Bronchial epithelial cell (primary cell): Measurements from ENCODE around the gene USP15. TPM values are rescaled to one million over a fixed set of nuclear protein-coding genes. Genes with fewer than 3 reads are reported as not detected.
"Not testable (repeated sequence)": the region's sequence is repeated elsewhere in the genome, so short reads cannot be mapped to it uniquely, and the experiment has no call there.

Experiments used
- DNase-seq: peaks from one replicate; pipeline ENCODE4 v3.0.0-alpha.2; 2010; ENCODE audit warnings: low read depth
- FAIRE-seq: peaks from 2 replicates; lab custom pipeline; 2011; peaks lifted over from hg19 to GRCh38; lab: Jason Lieb, UNC
- H3K27me3 ChIP-seq: 2 replicates; pipeline ENCODE4 v1.5.1; 2011; ENCODE audit warnings: low read length; ENCODE audit not compliant: control insufficient read depth, insufficient read depth
- H3K36me3 ChIP-seq: 2 replicates; pipeline ENCODE4 v1.5.1; 2011; ENCODE audit warnings: low read length; ENCODE audit not compliant: control insufficient read depth, insufficient read depth
- H3K4me3 ChIP-seq: 2 replicates; pipeline ENCODE4 v1.5.1; 2011; ENCODE audit warnings: mild to moderate bottlenecking, low read depth, low read length, control low read depth
- total RNA-seq: library from RNA; depleted of rRNA; stranded (reverse); fragments of >200 nt; gene quantifications from 2 replicates; pipeline ENCODE4 v1.2.1, GENCODE V29; 2014
- TF ChIP-seq, protein P1 (sequence below): IDR thresholded peaks from 2 replicates; pipeline ENCODE4 v1.5.1; 2011; ENCODE audit warnings: mild to moderate bottlenecking, moderate library complexity, low read length, control low read depth, inconsistent platforms; ENCODE audit not compliant: insufficient read depth, severe bottlenecking

USP15 gene
- total RNA-seq, 1 donor from 2014 or later, result 56.3 TPM

DNA sequence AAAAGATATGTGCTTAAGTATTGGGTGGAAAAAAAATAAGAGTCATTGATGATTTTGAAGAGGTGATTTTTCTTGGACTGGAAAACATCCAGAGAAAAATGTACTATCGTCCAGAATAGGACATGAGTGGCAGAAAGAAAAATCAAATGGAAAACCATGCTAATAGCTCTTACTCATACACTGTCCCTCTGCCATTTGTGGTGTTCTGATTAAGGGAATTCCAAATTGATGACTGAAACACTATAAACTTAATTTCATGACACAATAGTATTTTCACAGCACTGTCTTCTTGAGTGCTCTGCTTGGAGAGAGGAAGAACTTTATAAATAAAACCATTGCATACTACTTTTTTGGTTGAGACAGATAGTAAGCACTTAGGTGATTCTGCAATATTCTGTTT lies 72.4 kb downstream of the USP15 start:
- Histone ChIP-seq H3K36me3 (peaks cover 1% of the 10 kb centered on the region), H3K27me3 (no peaks in the 10 kb centered on the region), H3K4me3 (no peak overlapping the region)
- FAIRE-seq, result no peak
- DNase-seq, result peak; percentile 23
- TF ChIP-seq, protein P1, sequence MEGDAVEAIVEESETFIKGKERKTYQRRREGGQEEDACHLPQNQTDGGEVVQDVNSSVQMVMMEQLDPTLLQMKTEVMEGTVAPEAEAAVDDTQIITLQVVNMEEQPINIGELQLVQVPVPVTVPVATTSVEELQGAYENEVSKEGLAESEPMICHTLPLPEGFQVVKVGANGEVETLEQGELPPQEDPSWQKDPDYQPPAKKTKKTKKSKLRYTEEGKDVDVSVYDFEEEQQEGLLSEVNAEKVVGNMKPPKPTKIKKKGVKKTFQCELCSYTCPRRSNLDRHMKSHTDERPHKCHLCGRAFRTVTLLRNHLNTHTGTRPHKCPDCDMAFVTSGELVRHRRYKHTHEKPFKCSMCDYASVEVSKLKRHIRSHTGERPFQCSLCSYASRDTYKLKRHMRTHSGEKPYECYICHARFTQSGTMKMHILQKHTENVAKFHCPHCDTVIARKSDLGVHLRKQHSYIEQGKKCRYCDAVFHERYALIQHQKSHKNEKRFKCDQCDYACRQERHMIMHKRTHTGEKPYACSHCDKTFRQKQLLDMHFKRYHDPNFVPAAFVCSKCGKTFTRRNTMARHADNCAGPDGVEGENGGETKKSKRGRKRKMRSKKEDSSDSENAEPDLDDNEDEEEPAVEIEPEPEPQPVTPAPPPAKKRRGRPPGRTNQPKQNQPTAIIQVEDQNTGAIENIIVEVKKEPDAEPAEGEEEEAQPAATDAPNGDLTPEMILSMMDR, result no peak

DNA sequence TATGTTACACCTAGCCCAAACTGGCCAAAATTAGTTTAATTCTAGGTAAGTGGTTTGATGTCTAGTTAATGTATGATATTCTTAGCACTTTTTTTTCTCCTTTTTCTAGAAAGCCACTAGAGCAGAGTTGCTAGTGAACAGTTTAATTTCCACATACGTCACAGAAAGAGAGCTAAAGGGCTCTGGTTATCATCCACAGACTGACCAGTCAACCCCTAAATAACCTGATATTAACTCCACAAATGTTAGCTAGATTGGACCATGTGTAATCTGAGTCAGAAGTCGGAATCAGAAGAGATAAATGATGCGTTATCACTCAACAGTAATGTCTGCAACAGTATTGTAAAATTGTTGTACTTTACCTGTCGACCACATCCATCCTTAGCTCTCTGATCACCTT lies 74.9 kb downstream of the USP15 start:
- FAIRE-seq (no peak), DNase-seq (no peak)
- peaks cover 1% of the 10 kb centered on the region for H3K36me3 ChIP-seq
- no peak overlapping the region for H3K4me3 ChIP-seq
- TF ChIP-seq, protein P1, result no peak
- no peaks in the 10 kb centered on the region for H3K27me3 ChIP-seq

DNA sequence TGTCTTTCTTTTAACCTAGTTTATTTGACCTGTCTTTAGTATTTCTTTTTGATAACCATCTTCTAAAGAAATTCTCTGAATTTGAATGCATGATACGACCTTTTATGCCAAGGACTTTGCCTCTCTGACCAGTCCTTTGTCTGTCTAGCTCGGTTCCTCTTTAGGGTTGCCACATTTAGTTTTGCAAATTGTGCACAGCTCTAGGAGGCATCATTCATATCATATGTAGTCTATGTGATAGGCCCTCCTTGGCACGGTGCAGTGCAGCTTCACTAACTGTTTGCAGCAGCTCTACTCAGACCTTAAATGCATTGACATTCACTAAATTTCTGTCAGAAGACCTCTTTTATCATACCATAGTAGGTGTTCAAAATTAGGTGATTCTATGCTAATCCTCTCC lies 75.6 kb downstream of the USP15 start:
- peaks cover 1% of the 10 kb centered on the region for H3K36me3 ChIP-seq
- FAIRE-seq (no peak), DNase-seq (no peak)
- no peaks in the 10 kb centered on the region for H3K27me3 ChIP-seq
- no peak overlapping the region for H3K4me3 ChIP-seq
- TF ChIP-seq, protein P1, result no peak

DNA sequence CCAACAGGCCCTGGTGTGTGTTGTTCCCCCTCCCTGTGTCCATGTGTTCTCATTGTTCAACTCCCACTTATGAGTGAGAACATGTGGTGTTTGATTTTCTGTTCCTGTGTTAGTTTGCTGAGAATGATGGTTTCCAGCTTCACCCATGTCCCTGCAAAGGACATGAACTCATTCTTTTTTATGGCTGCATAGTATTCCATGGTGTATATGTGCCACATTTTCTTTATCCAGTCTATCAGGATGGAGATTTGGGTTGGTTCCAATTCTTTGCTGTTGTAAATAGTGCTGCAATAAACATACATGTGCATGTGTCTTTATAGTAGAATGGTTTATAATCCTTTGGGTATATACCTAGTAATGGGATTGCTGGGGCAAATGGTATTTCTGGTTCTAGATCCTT lies 77.4 kb downstream of the USP15 start:
- not testable (repeated sequence) for DNase-seq, FAIRE-seq, H3K27me3 ChIP-seq, H3K4me3 ChIP-seq, H3K36me3 ChIP-seq

DNA sequence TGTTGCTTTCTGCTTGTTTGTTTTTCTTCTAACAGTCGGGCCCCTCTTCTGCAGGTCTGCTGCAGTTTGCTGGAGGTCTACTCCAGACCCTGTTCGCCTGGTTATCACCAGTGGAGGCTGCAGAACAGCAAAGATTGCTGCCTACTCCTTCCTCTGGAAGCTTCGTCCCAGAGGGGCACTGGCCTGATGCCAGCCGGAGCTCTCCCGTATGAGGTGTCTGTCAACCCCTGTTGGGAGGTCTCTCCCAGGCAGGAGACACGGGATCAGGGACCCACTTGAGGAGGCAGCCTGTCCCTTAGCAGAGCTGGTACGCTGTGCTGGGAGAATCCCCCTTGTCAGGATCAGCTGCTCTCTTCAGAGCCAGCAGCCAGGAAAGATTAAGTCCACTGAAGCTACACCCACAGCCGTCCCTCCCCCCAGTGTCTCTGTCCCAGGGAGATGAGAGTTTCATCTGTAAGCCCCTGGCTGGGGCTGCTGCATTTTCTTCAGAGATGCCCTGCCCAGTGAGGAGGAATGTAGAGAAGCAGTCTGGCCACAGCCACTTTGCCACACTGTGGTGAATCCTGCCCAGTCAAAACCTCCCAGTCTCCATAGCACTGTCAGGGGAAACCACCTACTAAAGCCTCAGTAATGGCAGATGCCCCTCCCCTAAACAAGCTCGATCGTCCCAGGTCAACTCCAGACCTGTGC lies 82.6 kb downstream of the USP15 start:
- not testable (repeated sequence) for H3K36me3 ChIP-seq, FAIRE-seq

DNA sequence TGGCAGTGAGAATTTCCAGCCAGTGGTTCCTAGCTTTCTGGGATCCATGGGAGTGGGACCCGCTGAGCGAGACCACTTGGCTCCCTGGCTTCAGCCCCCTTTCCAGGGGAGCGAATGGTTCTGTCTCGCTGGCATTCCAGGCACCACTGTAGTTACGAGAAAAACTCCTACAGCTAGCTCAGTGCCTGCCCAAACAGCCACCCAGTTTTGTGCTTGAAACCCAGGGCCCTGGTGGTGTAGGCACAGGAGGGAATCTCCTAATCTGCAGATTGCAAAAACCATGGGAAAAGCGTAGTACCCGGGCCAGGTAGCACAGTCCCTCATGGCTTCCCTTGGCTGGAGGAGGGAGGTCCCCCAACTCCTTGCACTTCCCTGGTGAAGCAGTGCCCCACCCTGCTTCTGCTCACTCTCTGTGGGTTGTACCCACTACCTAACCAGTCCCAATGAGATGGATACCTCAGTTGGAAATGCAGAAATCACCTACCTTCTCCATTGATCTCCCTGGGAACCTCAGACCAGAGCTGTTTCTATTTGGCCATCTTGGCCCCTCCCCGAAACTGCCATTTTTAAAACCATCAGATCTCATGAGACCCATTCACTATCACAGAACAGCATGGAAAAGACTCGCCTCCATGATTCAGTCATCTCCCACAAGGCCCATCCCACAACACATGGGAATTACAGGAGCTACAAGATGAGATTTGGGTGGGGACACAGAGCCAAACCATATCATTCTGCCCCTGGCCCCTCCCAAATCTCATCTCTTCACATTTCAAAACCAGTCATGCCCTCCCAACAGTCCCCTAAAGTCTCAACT lies 83.3 kb downstream of the USP15 start:
- DNase-seq, FAIRE-seq, H3K27me3 ChIP-seq, H3K4me3 ChIP-seq, H3K36me3 ChIP-seq: not testable (repeated sequence)

More for the DNA sequence above, 82.6 kb downstream of the USP15 start:
- DNase-seq, H3K4me3 ChIP-seq, H3K27me3 ChIP-seq: not testable (repeated sequence)

DNA sequence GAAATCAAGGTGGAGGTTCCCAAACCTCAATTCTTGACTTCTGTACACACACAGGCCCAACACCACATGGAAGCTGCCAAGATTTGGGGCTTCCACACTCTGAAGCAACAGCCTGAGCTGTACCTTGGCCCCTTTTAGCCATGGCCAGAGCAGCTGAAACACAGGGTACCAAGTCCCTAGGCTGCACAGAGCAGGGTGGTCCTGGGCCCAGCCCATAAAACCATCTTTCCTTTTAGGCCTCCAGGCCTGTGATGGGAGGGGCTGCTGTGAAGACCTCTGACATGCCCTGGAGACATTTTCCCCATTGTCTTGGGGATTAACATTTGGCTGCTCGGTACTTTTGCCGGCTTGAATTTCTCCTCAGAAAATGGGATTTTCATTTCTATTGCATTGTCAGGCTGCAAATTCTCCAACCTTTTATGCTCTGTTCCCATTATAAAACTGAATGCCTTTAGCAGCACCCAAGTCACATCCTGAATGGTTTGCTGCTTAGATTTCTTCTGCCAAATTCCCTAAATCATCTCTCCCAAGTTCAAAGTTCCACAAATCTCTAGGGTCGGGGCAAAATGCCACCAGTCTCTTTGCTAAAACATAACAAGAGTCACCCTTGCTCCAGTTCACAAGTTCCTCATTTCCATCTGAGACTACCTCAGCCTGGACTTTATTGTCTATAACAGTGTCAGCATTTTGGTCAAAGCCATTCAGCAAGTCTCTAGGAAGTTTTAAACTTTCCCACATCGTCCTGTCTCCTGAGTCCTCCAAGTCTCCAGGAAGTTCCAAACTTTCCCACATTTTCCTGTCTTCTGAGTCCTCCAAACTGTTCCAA lies 84.7 kb downstream of the USP15 start:
- H3K36me3 ChIP-seq, DNase-seq, H3K4me3 ChIP-seq, H3K27me3 ChIP-seq, FAIRE-seq: not testable (repeated sequence)
